ENCODE measurements around the gene DLST. TPM values are rescaled to one million over a fixed set of nuclear protein-coding genes. Genes with fewer than 3 reads are reported as not detected.

The DLST gene
- total RNA-seq, 1 donor from 2014 or later, result 125 TPM

- Mint-ChIP-seq H3K9me3 (ENCODE audit: unreplicated experiment) (no peaks in the 10 kb centered on the region), H3K36me3 (ENCODE audit: low read depth, unreplicated experiment) (no peaks in the 10 kb centered on the region), H3K27me3 (ENCODE audit: unreplicated experiment) (peaks cover 5% of the 10 kb centered on the region), H3K4me1 (ENCODE audit: unreplicated experiment) (peaks cover 3% of the 10 kb centered on the region), H3K27ac (ENCODE audit: unreplicated experiment) (no peak overlapping the region), H3K4me3 (ENCODE audit: unreplicated experiment) (no peak overlapping the region)
- TF ChIP-seq, protein P1, sequence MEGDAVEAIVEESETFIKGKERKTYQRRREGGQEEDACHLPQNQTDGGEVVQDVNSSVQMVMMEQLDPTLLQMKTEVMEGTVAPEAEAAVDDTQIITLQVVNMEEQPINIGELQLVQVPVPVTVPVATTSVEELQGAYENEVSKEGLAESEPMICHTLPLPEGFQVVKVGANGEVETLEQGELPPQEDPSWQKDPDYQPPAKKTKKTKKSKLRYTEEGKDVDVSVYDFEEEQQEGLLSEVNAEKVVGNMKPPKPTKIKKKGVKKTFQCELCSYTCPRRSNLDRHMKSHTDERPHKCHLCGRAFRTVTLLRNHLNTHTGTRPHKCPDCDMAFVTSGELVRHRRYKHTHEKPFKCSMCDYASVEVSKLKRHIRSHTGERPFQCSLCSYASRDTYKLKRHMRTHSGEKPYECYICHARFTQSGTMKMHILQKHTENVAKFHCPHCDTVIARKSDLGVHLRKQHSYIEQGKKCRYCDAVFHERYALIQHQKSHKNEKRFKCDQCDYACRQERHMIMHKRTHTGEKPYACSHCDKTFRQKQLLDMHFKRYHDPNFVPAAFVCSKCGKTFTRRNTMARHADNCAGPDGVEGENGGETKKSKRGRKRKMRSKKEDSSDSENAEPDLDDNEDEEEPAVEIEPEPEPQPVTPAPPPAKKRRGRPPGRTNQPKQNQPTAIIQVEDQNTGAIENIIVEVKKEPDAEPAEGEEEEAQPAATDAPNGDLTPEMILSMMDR (IDR thresholded peaks at IDR 0.05; ENCODE audit: unreplicated experiment), result no peak
- DNase-seq (ENCODE audit: low spot score), result no peak
Observed at GRCh38 chr14:74941676-74942097, 60.0 kb downstream of the DLST start.

GRCh38 chr14:74942181-74942580 is 60.5 kb downstream of the DLST start:
- H3K36me3 Mint-ChIP-seq (ENCODE audit: low read depth, unreplicated experiment), result no peaks in the 10 kb centered on the region
- H3K4me1 Mint-ChIP-seq (ENCODE audit: unreplicated experiment), result peaks cover 3% of the 10 kb centered on the region
- H3K9me3 Mint-ChIP-seq (ENCODE audit: unreplicated experiment), result no peaks in the 10 kb centered on the region
- H3K27ac Mint-ChIP-seq (ENCODE audit: unreplicated experiment), result no peak overlapping the region
- TF ChIP-seq, protein P1 (IDR thresholded peaks at IDR 0.05; ENCODE audit: unreplicated experiment), result no peak
- DNase-seq (ENCODE audit: low spot score), result no peak
- H3K27me3 Mint-ChIP-seq (ENCODE audit: unreplicated experiment), result peaks cover 4% of the 10 kb centered on the region
- H3K4me3 Mint-ChIP-seq (ENCODE audit: unreplicated experiment), result no peak overlapping the region

- H3K27me3 Mint-ChIP-seq (ENCODE audit: unreplicated experiment), result peaks cover 4% of the 10 kb centered on the region
- no peaks in the 10 kb centered on the region for H3K9me3 Mint-ChIP-seq (ENCODE audit: unreplicated experiment)
- H3K4me1 Mint-ChIP-seq (ENCODE audit: unreplicated experiment), result peaks cover 3% of the 10 kb centered on the region
- H3K27ac Mint-ChIP-seq (ENCODE audit: unreplicated experiment), result no peak overlapping the region
- TF ChIP-seq, protein P1 (IDR thresholded peaks at IDR 0.05; ENCODE audit: unreplicated experiment), result no peak
- no peak overlapping the region for H3K4me3 Mint-ChIP-seq (ENCODE audit: unreplicated experiment)
- no peaks in the 10 kb centered on the region for H3K36me3 Mint-ChIP-seq (ENCODE audit: low read depth, unreplicated experiment)
- DNase-seq (ENCODE audit: low spot score), result no peak
Observed at GRCh38 chr14:74942608-74943007, 60.9 kb downstream of the DLST start.

DNA sequence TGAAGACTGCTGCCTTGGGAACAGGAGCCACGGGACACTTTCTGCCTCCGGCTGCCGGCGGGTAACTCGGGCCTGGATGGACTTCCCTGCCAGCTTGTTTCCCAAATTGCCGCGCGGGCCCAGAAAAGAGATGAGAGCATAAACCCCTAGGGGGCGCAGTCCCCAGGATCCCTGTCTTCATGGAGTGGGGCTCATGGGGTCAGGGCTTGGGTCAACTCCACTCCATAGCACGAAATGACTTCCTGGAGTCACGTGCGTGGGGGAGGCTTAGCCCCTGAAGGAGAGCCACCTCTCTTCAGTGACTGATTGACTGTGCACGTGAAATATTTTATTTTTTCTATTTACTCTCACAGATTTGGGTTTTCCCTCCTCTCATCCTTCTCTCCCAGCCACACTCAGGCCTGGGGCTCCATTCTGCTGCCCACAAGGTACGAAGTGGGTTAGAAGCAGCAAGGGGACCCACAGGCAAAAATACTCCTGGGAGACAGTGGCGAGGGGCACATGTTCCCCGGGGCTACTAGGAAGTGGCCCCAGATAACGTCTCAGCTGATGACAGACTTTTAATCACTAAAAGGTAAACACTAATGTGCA is 63.6 kb downstream of the DLST start:
- peaks cover 3% of the 10 kb centered on the region for H3K4me1 Mint-ChIP-seq (ENCODE audit: unreplicated experiment)
- H3K9me3 Mint-ChIP-seq (ENCODE audit: unreplicated experiment), result no peaks in the 10 kb centered on the region
- no peak overlapping the region for H3K4me3 Mint-ChIP-seq (ENCODE audit: unreplicated experiment)
- peak; percentile 81 for DNase-seq (ENCODE audit: low spot score)
- TF ChIP-seq, protein P1 (IDR thresholded peaks at IDR 0.05; ENCODE audit: unreplicated experiment), result peak; percentile 76
- no peak overlapping the region for H3K27ac Mint-ChIP-seq (ENCODE audit: unreplicated experiment)
- H3K36me3 Mint-ChIP-seq (ENCODE audit: low read depth, unreplicated experiment), result peaks cover 3% of the 10 kb centered on the region
- peaks cover 4% of the 10 kb centered on the region for H3K27me3 Mint-ChIP-seq (ENCODE audit: unreplicated experiment)

DNA sequence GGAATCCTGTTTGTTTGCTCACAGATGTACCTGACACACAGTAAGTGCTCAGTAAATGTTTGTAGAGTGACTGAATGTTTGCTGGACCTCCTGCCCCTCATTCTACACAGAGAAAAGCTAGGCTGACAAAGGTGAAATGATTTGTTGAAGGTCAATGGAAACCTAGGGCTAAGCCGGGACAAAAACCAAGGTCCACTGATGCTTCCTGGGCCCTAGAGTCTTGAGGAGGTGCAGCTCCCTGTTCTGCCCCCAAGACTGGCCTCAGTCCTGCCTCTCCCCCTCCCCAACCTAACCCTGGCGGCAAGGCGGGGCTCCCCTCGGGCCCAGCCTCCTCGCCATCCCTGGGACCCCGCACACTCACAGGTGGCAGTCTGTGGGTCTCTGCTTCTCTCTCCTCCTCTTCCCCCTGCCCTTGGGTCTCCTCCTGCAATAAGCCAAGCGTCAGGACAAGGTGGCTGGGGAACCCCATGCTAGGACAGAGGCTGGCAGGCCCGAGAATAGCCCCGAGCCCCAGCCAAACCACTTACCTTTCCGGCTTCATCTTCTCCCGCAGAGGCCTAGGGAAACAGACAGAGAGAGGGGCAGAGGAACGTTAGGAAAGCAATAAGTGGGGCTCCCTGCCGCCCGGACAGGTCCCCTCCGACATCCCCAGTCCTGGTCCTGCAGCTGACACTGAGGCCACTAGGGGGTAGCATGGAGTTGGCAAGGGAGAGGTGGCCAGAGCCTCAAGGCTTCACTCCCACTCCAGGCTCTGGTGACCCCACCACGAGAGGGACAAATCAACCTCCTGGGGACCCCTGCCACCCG is 64.3 kb downstream of the DLST start:
- Mint-ChIP-seq H3K4me3 (ENCODE audit: unreplicated experiment) (no peak overlapping the region), H3K27ac (ENCODE audit: unreplicated experiment) (no peak overlapping the region)

More for the DNA sequence above, 64.3 kb downstream of the DLST start:
- TF ChIP-seq, protein P1 (IDR thresholded peaks at IDR 0.05; ENCODE audit: unreplicated experiment), result peak; percentile 77
- H3K4me1 Mint-ChIP-seq (ENCODE audit: unreplicated experiment), result peaks cover 3% of the 10 kb centered on the region
- peak; percentile 91 for DNase-seq (ENCODE audit: low spot score)
- H3K36me3 Mint-ChIP-seq (ENCODE audit: low read depth, unreplicated experiment), result peaks cover 4% of the 10 kb centered on the region
- H3K9me3 Mint-ChIP-seq (ENCODE audit: unreplicated experiment), result no peaks in the 10 kb centered on the region
- peaks cover 4% of the 10 kb centered on the region for H3K27me3 Mint-ChIP-seq (ENCODE audit: unreplicated experiment)

Measured in endothelial cell (in vitro differentiated cells).